ENCODE measurements around the gene FHDC1.

The FHDC1 gene

DNA sequence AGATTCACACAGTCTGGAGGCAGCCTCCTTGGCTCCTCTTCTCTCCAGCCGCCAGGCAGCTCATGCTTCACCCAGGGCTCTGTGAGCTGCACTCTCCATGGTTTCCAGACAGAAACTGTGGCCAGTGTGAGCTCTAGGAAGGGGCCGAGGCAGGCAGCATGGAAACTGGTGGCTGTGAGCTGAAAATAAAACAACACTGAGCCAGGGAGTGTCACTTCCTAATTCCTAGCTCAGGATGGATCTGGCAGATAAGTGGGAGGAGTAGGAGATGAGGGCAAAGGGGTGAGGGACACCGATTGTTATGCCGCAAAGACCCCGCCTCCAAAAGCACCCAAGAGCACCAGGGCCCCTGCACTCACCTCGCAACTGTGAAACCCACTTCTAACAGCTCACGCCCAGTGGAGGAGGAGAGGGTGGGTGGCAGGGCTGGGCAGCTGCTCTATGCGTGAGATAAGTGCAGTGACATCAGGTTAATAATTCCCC is 69.8 kb downstream of the FHDC1 start:
- no peak for DNase-seq (ENCODE audit: low read depth in 2 of 2)

DNA sequence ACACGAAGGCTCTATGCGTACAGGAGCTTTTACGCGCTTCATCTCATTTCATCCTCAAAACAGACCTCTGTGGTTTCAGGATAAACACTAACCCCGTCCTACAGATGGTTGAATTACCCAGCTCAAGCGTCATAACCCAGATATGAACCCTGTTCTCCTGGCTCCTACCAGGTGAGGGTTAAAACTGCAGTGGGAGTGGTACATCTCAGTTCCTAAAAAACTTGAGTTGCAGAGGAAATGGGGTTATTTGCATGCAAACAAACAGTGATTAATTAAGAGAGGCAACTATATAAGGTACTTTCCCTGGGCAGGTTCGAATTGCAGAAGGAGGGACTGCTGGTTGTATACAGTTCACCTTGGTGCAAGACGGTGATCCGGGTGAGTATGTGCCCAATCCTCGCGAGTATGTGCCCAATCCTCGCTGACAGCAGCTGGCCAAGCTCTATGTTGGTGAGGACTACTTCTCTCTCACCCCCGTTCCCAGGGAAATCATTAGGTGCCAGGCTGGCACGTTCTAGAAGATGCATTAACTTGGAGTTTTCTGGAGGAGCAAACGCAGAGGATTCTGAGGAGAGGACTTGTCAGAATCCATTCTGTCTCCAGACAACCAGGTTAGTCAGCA is 72.6 kb downstream of the FHDC1 start:
- DNase-seq (ENCODE audit: low read depth in 2 of 2) = no peak

GRCh38 chr4:153010146-153010545 is 74.0 kb downstream of the FHDC1 start:
- DNase-seq (ENCODE audit: low read depth in 2 of 2) = no peak

DNA sequence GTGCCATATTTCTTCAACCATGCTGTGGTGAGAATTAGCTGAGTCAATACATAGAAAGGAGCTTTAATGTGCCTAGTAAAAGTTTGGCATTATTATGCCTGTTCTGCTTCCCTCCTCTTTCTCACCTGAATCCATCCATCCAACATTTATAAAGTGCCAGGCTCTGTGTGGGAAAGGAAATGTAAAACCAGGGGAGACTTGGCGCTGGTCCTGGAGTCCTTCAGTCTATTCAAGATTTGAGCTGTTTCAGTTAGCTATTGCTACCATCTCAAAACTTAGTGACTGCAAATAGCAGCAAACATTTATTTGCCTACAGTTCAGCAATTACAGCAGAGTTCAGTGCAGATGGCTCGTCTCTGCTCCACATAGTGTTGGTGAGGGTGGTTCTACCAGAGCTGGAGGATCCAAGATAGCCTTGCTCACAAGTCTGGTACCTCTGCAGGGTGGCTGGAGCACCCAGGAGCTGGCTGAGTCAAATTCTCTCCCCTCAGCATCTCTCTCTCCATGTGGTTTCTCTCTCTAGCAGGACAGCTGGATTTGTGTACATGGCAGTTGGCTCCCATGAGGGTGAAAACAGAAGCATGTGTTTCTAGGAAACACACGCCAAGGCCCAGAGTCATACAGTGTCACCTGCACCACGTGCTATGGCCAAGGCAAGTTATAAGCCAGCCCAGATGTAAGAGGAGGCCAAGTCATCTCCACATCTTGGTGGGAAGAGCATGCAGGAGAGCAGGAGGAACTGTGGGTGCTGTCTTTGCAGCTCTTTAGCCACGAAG is 77.3 kb downstream of the FHDC1 start:
- DNase-seq (ENCODE audit: low read depth in 2 of 2) = no peak

DNA sequence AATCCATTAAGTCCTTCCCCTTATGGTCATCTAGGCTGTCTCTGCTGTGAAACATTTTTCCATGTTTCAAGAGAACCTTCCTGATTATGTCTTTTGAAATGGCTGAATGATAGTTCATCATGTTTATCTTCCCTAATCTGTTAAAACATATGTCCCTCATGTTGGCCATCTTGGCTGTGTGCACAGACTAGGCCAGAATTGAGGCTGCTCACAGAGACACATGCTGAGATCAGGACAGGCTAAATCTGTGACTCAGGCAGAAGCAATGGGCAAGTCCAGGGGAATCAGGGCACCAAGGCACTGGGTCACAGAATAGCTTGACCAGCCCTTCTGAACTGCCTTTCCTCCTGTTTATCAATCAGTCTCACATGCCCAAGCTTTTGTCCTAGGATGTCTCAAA is 78.3 kb downstream of the FHDC1 start:
- no peak for DNase-seq (ENCODE audit: low read depth in 2 of 2)

DNA sequence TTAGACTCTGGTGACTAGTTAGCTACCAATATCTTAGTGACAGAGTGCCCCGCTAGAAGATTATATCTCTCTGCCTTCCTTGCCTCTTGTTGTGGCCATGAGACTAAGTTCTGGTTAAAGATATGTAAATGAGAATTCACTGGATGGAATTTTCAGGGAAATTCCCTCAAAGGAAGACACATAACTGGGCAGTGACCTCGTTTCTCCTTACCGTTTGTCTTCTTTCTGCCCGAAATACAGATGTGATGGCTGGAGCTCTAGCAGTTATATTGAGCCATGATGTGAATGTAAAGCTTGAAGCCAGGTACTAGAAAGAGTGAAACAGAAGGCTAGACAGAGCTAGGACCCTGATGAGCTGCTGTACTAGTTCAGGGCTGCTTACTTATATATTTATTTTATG is 80.5 kb downstream of the FHDC1 start:
- DNase-seq (ENCODE audit: low read depth in 2 of 2) = no peak

DNA sequence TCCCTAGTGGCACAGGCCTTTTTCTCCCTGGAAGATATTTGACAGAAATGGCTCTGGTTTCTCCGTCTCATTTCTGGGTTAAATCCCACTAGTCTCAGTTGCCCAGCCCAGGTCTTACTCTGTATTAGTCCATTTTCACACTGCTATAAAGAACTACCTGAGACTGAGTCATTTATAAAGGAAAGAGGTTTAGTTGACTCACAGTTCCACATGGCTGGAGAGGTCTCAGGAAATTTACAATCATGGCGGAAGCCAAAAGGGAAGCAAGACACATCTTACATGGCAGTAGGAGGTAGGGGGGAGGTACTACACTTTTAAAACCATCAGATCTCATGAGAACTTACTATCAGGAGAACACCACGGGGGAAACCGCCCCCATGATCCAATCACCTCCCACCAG is 81.9 kb downstream of the FHDC1 start:
- DNase-seq (ENCODE audit: low read depth in 2 of 2) = no peak

DNA sequence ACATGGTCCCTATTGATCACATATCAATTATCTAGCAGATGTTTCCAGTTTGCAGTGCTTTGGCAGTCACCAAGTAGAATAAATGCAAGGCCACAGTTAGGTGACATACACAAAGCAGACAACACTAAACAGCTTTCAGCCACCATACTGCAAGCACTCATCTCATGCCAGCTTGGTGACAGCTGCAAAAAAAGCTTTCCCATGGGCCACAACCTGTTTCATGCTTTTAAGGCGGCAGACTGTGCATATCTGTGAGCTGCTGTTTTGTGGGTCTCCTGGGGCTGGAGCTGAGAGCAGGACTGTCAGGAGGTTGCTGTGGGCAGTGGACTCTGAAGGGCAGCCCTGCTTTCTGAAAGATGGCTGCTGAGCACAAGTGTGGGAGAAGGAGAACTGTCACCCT is 82.6 kb downstream of the FHDC1 start:
- no peak for DNase-seq (ENCODE audit: low read depth in 2 of 2)

DNA sequence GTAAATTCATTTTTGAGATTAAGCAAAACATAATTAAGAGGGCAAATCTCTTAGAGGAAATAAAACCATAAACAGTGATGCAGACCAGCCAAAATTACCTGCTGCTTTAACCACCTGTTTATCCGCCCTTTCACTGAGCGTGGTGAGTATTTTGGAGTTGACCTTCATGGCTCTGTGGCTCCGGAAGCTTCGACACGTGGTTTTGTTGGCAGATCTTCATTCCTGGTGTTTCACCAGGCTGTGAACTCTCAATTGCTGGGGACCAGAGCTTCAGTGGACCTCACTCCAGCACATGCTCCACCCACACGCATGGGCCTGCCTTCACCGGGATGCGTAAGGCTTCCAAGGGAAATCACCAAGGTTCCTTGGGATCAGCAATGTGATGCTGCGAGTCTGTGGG is 83.8 kb downstream of the FHDC1 start:
- no peak for DNase-seq (ENCODE audit: low read depth in 2 of 2)

DNA sequence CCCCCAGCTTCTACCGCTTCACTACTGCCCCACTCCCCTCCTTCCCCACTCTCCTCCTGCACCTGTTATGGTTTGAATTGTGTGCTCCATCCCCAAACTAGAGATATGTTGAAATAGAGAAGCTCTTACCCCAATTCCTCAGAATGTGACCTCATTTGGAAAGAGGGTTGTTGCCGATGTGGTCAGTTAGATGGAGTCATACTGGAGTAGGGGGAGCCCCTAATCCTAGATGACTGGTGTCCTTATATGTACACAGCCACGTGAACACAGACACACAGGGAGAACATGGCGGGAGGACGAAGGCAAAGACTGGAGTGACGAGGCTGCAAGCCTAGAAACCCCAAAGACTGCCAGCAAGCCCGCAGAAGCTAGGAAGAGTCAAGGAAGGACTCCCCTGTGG is 84.3 kb downstream of the FHDC1 start:
- DNase-seq (ENCODE audit: low read depth in 2 of 2) = no peak

- no peak for DNase-seq (ENCODE audit: low read depth in 2 of 2)
Observed at GRCh38 chr4:153021276-153021675, 85.2 kb downstream of the FHDC1 start.

GRCh38 chr4:153022241-153022715 is 86.2 kb downstream of the FHDC1 start:
- no peak for DNase-seq (ENCODE audit: low read depth in 2 of 2)

DNA sequence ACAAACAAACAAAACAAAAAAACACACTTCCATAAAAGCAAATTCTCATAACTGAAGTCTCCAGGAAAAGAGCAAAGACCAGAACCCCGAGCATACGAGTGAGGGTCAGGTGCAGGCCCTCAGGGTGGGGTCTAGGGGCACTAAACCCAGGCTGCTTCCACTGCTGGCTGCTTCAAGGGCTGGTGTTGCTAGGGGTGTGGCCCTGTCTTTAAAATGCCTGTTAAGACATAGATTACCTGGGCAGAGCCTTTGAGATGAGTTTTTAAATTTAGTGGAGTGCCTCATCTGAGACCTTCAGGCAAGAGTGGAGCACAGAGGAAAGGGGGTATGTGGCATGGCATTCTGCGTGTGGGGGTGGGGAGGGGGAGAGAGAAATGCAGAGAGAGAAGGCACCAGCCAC is 87.0 kb downstream of the FHDC1 start:
- DNase-seq (ENCODE audit: low read depth in 2 of 2) = no peak

GRCh38 chr4:153023692-153024394 is 87.7 kb downstream of the FHDC1 start:
- DNase-seq (ENCODE audit: low read depth in 2 of 2) = no peak

- DNase-seq (ENCODE audit: low read depth in 2 of 2) = no peak
Observed at GRCh38 chr4:153024466-153024865, 88.3 kb downstream of the FHDC1 start.

GRCh38 chr4:153025406-153025805 is 89.3 kb downstream of the FHDC1 start:
- no peak for DNase-seq (ENCODE audit: low read depth in 2 of 2)

- DNase-seq (ENCODE audit: low read depth in 2 of 2) = no peak
Observed at GRCh38 chr4:153026591-153027346, 90.6 kb downstream of the FHDC1 start.

GRCh38 chr4:153027866-153028265 is 91.7 kb downstream of the FHDC1 start:
- no peak for DNase-seq (ENCODE audit: low read depth in 2 of 2)

DNA sequence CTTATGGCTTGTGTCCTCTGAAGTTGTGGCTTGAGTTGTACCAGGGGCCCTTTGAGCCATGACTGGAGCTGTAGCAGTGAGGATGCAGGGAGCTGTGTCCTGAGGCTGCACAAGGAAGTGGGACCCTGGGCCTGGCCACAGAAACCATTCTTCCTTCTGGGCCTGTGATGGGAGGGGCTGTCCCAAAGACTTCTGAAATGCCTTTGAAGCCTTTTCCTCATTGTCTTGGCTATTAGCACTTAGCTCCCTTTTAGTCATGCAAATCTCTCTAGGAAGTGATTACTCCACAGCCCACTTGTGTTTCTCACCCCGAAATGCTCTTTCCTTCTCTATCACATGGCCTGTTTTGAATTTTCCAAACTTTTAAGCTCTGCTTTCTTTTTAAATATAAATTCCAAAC is 92.4 kb downstream of the FHDC1 start:
- DNase-seq (ENCODE audit: low read depth in 2 of 2) = no peak
